ENCODE data around the gene LARGE1.

The LARGE1 gene

DNA sequence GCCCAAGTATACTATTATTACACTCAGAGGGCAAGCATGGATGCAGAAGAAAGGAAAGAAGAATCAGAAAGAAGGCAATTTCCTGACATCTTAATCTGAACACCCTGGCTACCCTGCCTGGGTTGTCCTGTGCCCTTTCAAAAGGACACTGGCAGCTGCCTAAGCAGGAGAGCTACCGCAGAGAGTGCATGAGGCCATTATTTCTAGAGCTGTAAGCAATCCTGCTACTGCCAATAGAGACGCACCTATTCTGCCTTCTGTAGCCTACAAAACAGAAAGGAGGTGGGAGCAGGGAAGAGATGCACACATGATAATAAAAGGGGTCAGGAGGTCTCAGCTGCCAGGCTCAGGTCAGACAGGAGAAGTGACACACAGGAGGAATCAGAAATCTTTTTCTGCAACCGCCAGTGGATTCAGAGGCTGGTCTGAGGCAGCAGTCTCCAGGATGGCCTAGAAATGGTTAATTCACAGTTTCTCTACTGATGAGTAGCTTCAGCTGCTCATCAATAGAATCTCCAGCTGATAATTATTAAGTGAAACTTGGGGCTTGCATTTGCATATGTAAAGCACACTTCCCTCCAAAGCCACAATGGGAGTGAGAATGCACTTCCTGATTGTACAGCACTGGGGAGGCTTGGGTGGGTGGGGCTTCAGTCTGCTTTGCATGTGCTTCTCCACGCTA, 253.9 kb downstream of the LARGE1 start:
- no peak for DNase-seq
- in situ Hi-C loops (cut with HindIII; ENCODE audit: low pct_ligation_motif_present, low pct_unique_long_range_greater_than_20kb, low sequenced_read_pairs) = no loop called here

DNA sequence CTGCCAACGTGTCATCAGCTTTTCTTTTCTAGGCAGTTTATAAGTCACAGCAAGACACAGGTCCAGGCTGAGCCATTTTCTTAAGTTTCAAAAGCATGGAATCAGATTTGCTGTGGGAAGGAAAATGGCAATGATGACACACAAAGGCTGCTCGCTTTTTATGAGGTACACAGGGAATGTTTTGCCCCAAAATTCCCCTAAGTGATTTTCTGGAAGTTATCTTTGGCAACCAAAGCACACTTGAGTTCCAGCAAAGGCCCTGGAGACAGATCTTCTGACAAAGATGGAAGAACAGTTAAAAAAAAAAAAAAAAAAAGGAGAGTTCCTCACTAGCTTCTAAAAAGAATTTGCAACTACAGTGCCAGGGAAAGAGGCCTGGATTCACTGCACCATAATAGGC, 260.8 kb downstream of the LARGE1 start:
- no peak for DNase-seq
- in situ Hi-C loops (cut with HindIII; ENCODE audit: low pct_ligation_motif_present, low pct_unique_long_range_greater_than_20kb, low sequenced_read_pairs) = no loop called here

DNA sequence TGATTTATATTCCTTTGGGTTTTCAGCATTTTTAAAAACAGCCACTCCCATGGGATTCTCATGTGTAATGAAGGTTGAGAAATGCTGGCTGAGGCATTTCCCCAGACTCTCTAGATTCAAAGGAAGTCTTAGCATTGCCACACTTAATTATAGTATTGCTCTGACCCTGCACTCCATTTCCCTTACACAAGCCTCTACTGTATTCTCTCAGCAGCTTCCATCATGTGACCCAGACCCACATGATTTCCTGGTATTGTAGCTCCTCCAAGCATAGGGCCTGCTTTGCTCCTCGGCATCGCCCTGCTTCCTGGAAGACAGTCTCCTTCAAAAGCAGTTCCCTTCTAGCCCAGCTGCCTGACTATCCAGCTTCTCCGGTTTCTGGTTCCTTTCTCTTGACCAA, 261.5 kb downstream of the LARGE1 start:
- DNase-seq = no peak
- in situ Hi-C loops (cut with HindIII; ENCODE audit: low pct_ligation_motif_present, low pct_unique_long_range_greater_than_20kb, low sequenced_read_pairs) = no loop called here

DNA sequence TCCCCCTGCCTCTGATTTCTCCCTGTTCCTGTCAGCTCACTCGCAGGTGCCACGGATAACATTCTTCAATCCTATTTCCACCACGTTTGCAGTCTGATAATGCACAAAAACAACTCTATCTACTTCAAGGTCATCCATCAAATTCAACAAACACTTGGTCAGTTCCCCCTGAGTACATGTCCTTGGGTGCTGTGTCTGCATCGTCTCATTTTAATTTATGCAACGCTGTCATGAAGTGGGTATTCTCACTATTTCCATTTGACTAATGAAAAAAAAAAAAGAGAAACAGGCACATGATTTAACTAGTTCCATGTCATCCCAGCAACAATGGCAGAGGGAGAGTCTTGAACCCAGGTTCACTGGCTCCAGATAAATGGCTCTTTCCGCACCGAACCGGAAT, 262.6 kb downstream of the LARGE1 start:
- no peak for DNase-seq
- in situ Hi-C loops (cut with HindIII; ENCODE audit: low pct_ligation_motif_present, low pct_unique_long_range_greater_than_20kb, low sequenced_read_pairs) = no loop called here

DNA sequence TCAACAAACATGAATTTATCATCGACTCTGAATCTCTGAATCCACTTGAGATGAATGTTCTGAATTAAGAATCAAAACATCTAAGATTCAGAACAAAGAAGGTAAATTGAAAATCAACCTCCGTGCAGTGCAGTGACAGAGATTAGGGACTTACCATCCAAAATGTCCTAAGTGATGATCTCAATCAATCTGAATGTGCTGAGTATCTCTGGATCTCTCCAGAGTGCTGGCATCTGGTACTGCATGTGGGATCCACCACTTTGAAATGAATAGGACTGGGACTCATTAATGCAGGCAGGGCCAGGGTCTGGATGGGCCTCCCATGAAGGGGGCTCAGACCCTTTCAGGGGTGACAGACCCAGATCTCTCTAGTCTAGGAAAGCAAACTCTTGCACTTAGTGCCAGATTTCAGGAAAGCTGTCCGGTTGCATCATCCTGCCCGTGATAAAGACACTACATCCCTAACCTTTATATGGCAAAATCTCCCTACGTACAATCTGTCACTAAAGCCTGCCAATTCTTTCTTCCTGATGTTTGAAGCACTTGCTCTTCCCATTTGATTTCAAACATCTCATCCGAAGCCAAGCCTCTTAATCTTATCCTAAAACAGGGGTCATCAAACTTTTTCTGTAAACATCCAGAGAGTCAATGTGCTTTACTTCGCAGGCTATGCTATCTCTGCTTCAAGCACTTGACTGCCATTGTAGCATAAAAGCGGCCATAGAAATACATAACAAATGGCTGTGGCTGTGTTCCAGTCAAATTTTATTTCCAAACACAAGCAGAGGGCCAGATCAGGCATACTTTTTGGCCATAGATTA, 263.3 kb downstream of the LARGE1 start:
- in situ Hi-C loops (cut with HindIII; ENCODE audit: low pct_ligation_motif_present, low pct_unique_long_range_greater_than_20kb, low sequenced_read_pairs) = no loop called here
- no peak for DNase-seq

DNA sequence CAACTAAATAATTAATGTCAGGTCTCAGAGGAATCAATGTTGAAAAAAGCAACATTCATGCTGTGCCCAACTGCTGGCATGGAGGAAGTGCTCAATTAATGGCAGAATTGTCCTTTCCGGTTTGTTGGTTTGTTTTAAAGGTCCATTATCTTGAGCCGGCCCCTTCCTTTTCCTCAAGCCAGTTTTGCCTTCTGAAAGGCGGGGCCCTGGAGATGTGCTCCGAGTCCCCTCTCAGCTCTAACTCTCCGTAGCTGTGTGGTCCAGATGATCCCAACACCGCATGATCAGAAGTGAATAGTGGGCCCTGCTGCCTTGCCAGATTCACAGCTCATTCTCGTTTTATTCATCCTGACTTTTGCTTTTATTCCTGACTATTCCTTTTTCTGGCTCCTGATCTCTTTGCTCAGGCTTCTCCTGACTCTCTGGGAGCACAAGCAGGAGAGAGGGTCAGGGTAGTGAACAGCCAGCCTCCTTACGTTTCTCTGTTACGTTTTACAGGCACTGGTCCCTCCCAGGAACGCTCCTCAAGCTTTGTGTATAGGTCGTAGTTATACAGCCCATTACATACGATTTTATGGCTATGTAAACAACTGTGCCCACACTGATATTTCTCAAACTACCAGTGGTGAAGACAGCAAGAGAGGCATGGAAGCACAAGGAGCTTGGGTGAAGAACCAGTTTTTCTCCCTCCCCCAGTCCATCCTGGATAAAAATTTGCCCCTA, 265.9 kb downstream of the LARGE1 start:
- in situ Hi-C loops (cut with HindIII; ENCODE audit: low pct_ligation_motif_present, low pct_unique_long_range_greater_than_20kb, low sequenced_read_pairs) = no loop called here
- no peak for DNase-seq

DNA sequence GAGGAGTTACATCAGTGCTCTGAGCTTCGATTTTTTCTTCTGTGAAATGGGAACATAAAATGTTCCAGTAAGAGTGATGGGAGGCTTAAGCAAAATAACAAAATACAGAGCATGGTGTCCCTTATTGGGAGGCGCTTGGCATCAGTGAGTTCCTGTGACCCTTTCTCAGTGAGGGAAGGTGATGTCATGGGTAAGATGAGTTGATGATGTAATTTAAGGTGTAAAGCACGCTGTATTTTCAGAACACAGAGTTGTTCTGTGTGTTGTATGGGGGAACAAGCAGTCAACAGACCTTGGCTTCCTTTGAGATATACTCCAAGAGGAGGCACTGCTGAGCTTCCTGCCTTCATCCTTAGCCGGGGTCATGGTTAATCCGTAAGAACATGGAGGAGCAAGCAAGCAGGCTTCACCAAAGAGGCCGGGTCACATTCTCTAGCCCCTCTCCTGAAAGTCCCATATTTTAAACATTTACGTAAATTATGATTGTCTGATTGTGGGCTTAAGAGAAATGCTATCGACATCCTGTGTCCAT, 266.7 kb downstream of the LARGE1 start:
- in situ Hi-C loops (cut with HindIII; ENCODE audit: low pct_ligation_motif_present, low pct_unique_long_range_greater_than_20kb, low sequenced_read_pairs) = no loop called here
- DNase-seq = no peak

DNA sequence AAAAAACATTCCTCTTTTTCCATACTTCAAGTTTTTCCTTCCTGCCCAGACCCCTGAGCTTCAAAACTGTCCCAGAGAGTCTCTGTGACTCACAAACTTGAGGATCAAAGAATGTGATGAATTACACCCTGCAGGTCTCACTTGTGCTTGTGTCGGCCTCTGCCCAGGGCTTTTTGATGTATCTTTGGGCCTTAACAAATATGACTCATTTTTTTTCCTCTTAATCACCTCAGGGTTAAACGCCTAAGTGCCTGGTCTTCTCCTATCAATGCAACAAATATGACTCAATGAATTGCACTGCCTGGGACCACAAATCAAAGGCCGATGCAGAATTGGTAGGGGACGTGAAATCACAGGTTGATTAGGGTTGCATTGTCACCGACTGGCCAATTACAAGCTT, 267.7 kb downstream of the LARGE1 start:
- DNase-seq = no peak
- in situ Hi-C loops (cut with HindIII; ENCODE audit: low pct_ligation_motif_present, low pct_unique_long_range_greater_than_20kb, low sequenced_read_pairs) = no loop called here

DNA sequence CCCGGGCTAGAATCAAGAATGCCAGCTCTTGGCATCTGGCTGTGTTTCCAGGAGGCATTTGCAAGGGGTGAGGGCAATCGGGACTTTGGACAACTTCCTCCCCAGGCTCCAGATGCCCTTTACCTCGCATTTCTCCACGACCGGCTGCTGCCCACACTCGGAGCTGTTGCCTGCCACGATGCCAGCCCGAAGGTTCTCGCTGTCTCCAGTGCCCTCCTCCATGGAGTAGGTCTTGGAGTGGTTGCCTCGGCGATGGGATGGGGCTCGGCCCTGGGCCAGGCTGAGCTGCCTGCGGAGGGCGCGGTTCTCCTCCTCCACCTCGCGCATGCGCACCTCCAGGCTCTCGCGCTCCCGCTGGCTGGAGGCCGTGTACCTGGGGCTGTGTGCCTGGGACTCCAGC, 270.0 kb downstream of the LARGE1 start:
- in situ Hi-C loops (cut with HindIII; ENCODE audit: low pct_ligation_motif_present, low pct_unique_long_range_greater_than_20kb, low sequenced_read_pairs) = no loop called here
- DNase-seq = no peak

DNA sequence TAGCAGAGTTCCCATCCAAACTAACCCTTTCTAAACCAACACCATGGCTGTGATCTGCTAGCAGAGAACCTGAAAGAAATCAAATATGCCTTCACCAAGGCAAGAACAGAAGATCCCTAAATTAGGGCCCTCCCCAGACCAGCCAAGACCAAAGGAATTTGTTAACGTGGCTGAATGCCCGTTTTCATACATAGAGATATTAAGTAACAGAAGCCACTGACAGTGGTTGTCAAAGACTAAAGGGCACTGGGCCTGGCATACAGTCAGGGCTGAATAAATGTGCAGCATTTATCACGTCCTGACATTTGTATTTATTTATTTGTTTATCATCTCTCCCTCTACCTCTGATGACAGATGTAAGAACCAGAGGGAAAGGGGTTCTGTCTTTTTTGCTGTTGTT, 271.8 kb downstream of the LARGE1 start:
- in situ Hi-C loops (cut with HindIII; ENCODE audit: low pct_ligation_motif_present, low pct_unique_long_range_greater_than_20kb, low sequenced_read_pairs) = no loop called here
- no peak for DNase-seq

DNA sequence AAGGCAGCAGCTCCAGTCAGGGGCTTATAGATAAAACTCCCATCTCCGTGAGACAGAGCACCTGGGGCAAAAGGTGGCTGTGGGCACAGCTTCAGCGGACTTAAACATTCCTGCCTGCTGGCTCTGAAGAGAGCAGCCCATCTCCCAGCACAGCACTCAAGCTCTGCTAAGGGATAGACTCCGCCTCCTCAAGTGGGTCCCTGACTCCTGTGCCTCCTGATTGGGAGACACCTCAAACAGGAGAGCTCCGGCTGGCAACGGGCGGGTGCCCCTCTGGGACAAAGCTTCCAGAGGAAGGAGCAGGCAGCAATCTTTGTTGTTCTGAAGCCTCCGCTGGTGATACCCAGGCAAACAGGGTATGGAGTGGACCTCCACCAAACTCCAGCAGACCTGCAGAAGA, 279.4 kb downstream of the LARGE1 start:
- no peak for DNase-seq
- in situ Hi-C loops (cut with HindIII; ENCODE audit: low pct_ligation_motif_present, low pct_unique_long_range_greater_than_20kb, low sequenced_read_pairs) = no loop called here

DNA sequence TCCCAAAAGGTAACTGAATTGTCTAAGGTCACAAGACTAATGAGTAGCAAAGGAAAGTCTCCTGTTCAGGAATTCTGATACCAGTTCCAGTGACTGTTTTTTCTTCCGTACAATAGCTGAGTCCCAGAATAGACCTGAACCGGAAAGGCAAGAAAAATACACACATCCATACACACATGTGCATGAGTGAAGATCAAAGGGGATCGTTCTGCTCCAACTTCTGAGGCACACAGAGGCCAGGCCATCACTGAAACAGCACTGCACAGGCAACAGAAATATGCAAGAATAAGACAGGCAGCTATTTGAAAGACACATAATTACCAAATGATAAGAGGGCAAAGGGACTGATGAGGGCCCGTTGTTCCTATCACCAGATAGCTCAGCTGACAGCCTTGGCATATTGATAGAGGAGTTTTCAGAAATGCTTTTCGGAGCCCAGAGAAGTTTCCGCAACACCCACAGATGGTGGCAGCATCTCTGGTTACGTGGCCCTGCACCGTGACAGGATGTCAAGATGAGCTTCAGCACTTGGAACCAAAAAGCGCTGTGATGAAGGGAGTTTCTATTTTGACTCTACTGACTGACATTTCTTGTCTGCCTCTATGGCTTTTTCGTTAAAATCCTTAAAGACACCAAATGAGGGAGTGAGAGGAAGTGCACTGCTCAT, 280.6 kb downstream of the LARGE1 start:
- no peak for DNase-seq
- in situ Hi-C loops (cut with HindIII; ENCODE audit: low pct_ligation_motif_present, low pct_unique_long_range_greater_than_20kb, low sequenced_read_pairs) = no loop called here

DNA sequence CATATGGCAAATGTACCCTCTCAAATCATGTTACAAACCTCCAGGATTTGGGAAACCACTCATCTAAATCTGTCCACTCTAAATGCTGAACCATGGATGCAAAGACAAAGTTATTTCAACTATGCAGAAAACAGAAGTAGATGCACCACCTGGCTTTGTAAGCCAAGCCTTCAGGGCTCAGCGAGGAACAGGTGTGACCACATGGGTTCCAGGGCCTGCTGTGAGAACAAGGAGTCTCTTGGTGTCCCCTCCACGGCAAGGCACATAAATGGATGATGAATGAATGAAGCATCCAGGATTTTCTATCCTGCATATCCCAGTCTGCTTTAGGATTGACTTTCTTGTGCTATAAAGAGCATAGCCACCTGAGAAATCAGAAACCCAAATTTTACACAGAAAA, 284.5 kb downstream of the LARGE1 start:
- DNase-seq = no peak
- in situ Hi-C loops (cut with HindIII; ENCODE audit: low pct_ligation_motif_present, low pct_unique_long_range_greater_than_20kb, low sequenced_read_pairs) = no loop called here

DNA sequence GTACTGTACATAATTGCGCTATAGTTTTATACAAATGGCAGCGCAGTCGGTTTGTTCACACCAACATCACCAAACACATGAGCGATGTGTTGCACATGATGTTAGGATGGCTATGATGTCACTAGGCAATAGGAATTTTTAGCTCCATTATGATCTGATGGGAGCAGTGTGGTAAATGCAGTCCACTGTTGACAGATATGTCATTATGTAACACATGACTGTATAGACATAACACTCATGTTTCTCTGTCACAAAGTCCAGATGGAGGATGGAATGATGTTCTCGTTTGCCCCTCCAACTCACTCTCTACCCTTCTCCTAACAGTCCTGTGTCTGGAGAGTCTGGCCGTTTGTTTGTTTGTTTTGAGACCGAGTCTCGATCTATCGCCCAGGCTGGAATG, 288.5 kb downstream of the LARGE1 start:
- DNase-seq = no peak
- in situ Hi-C loops (cut with HindIII; ENCODE audit: low pct_ligation_motif_present, low pct_unique_long_range_greater_than_20kb, low sequenced_read_pairs) = no loop called here

DNA sequence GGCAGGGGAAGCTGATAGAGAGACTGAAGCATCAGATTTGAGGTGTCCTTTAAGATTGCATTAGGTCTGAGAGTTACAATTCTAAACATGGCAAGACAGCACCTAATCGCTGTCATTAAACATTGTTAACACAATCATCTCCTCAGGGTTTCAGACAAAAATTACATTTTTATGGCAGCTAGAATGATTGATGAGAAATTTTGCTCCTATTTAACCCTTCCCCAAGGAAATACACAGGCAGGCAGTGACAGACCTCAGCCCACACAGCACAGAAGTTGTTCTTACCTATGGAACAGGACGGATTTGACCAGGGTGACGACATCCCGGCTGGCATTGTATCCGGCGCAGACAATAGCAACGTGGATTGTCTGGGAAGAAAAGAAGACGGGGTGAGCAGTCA, 294.3 kb downstream of the LARGE1 start:
- DNase-seq = no peak
- in situ Hi-C loops (cut with HindIII; ENCODE audit: low pct_ligation_motif_present, low pct_unique_long_range_greater_than_20kb, low sequenced_read_pairs) = no loop called here

DNA sequence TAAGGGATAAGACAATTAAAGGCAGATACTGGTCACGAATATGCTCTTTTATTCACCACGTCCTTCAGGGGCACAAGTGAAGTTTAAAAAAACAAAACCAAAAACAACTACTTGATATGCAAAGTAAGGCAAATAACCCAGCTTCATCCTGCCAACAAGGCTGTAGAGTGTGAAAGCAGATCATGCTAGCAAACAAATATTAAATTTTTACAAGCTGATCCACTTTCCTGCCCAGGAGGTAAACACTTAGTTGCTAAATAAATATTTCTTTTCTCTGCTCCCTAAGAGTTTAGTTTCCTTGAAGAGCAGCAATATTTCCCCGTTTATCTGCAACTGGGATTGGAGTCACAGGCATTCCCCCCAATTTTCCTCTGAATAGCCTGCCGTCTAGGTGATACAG, 300.2 kb downstream of the LARGE1 start:
- DNase-seq = no peak
- in situ Hi-C loops (cut with HindIII; ENCODE audit: low pct_ligation_motif_present, low pct_unique_long_range_greater_than_20kb, low sequenced_read_pairs) = no loop called here

DNA sequence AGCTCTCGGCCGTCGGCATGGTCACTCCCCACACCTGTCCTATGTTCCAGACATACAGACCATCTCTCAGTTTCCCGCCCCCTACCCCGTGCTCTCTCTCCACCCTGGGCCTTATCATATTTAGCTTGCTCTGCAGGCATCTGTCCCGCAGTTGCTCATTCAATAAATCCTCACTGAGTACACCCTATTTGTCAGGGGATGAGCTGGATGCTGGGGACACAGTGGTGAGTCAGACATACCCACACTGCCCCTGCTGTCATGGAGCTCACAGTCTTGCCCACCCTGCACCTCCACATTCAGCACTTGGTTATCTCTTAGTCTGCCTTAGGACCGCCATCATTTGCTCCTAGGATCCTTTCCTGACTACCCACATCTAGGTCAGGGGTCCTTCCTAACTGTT, 313.8 kb downstream of the LARGE1 start:
- no peak for DNase-seq
- in situ Hi-C loops (cut with HindIII; ENCODE audit: low pct_ligation_motif_present, low pct_unique_long_range_greater_than_20kb, low sequenced_read_pairs) = no loop called here

DNA sequence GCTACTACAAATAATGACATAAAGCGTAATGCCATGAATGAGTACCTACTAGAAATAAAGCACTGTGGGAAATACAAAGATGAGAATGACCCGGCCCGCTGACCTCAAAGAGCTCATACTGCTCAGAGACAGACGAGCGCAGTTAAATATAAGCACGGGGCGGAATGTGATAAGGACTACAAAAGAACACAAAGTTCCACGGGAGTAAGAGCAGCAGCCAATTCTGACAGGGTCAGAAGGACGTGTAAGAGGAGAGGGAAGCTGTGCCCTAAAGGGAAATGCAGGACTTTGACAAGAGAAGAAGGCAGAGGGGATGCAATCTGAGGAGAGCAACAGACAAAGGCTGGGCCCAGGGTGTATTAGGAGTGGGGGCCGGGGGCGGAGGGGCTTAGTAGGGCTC, 314.6 kb downstream of the LARGE1 start:
- DNase-seq = no peak
- in situ Hi-C loops (cut with HindIII; ENCODE audit: low pct_ligation_motif_present, low pct_unique_long_range_greater_than_20kb, low sequenced_read_pairs) = no loop called here

DNA sequence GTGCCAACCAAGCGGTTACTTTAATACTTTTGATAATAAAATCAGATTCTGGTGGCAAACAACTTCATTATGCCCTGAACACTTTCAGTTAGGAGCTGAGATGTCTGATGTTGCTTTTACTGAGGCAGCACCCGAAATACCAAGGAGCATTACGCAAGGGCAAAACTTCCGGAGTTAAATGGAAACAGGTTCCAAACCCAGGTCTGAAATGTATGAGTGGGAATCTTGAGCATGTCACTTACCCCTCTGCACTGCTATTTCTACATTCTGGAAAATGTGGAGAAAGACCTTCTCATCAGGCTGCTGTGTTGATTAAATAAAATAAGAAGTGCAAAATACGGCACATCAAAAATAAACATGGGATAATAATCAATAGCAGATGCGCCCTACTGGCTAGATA, 315.1 kb downstream of the LARGE1 start:
- in situ Hi-C loops (cut with HindIII; ENCODE audit: low pct_ligation_motif_present, low pct_unique_long_range_greater_than_20kb, low sequenced_read_pairs) = no loop called here

More for the DNA sequence above, 315.1 kb downstream of the LARGE1 start:
- DNase-seq = no peak
